Lower leg skin (tissue), 4 donors: ENCODE measurements around the gene NAV2. TPM values are rescaled to one million over a fixed set of nuclear protein-coding genes. Genes with fewer than 3 reads are reported as not detected.

Experiments used
- DNase-seq, 2 donors: peaks; one replicate each; pipeline ENCODE4 v3.0.0-alpha.2; 2019; ENCODE audit warnings: low spot score in 2 of 2
- H3K4me3 ChIP-seq: fragments of 200-600 bp; sonication (generic); 2 replicates; pipeline ENCODE4 v1.5.1; 2017; ENCODE audit warnings: mild to moderate bottlenecking, low read depth; ENCODE audit not compliant: poor library complexity, severe bottlenecking
- POLR2A ChIP-seq, 2 donors: fragments of 450-650 bp; IDR thresholded peaks; one replicate each; pipeline ENCODE4 v1.6.1; 2016 to 2017; ENCODE audit warnings: antibody characterized with exemption in 2 of 2, mild to moderate bottlenecking in 1 of 2, moderate library complexity in 1 of 2
- WGBS, 2 donors: methylation state at CpG; one replicate each; pipeline ENCODE4 v1.1.5; 2018; 5-methylcytosine and 5-hydroxymethylcytosine counted together
- intact Hi-C: fragments of 100-400 bp; cut with DNase I; formaldehyde crosslinking; loops from one replicate; pipeline ENCODE4 v1.15.0; 2023; ENCODE audit warnings: low total_unique reads
- total RNA-seq, 4 donors: library from RNA; depleted of rRNA; stranded (reverse); fragments of >200 nt; gene quantifications; one replicate each; pipeline ENCODE4 v1.1.0, GENCODE V29; 2016
- TF ChIP-seq, protein P1 (sequence below), 3 donors: fragments of 450-650 bp; IDR thresholded peaks; one replicate each; pipeline ENCODE4 v1.5.1; 2016; ENCODE audit warnings: antibody characterized with exemption in 3 of 3, mild to moderate bottlenecking in 3 of 3, moderate library complexity in 2 of 3

The NAV2 gene
- total RNA-seq, 4 donors from 2014 or later: 5.8 to 30.7 (median 21.0) TPM

DNA sequence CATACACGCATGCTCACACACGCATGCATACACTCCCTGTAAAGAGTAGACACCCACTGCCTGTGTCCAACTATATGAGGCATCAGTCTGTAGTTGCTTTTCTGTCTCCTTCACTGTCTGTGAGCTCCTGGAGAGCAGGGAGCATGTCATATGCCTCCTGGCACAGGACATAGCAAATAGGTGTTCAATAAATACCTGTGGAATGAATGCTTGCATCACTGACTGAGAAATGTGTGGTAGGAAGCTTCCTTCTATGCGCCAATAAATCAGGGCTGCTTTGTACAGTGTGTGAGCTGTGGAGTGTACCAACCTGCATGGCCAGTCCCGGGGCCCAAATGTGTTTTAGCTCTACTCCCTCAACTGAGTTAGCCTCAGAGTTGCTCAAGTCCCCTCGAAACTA lies 37.2 kb upstream of the NAV2 start:
- no peak for TF ChIP-seq POLR2A (IDR thresholded peaks at IDR 0.05)
- TF ChIP-seq, protein P1, sequence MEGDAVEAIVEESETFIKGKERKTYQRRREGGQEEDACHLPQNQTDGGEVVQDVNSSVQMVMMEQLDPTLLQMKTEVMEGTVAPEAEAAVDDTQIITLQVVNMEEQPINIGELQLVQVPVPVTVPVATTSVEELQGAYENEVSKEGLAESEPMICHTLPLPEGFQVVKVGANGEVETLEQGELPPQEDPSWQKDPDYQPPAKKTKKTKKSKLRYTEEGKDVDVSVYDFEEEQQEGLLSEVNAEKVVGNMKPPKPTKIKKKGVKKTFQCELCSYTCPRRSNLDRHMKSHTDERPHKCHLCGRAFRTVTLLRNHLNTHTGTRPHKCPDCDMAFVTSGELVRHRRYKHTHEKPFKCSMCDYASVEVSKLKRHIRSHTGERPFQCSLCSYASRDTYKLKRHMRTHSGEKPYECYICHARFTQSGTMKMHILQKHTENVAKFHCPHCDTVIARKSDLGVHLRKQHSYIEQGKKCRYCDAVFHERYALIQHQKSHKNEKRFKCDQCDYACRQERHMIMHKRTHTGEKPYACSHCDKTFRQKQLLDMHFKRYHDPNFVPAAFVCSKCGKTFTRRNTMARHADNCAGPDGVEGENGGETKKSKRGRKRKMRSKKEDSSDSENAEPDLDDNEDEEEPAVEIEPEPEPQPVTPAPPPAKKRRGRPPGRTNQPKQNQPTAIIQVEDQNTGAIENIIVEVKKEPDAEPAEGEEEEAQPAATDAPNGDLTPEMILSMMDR (IDR thresholded peaks at IDR 0.05): no peak

GRCh38 chr11:19676475-19677380 lies 35.9 kb upstream of the NAV2 start:
- no peak for DNase-seq

More for the DNA sequence above, 37.2 kb upstream of the NAV2 start:
- WGBS, 2 donors: 82 to 85% methylated on average over 5 of the region's 5 CpGs
- DNase-seq: no peak
- intact Hi-C loops: no loop called here
- no peak overlapping the region for H3K4me3 ChIP-seq

DNA sequence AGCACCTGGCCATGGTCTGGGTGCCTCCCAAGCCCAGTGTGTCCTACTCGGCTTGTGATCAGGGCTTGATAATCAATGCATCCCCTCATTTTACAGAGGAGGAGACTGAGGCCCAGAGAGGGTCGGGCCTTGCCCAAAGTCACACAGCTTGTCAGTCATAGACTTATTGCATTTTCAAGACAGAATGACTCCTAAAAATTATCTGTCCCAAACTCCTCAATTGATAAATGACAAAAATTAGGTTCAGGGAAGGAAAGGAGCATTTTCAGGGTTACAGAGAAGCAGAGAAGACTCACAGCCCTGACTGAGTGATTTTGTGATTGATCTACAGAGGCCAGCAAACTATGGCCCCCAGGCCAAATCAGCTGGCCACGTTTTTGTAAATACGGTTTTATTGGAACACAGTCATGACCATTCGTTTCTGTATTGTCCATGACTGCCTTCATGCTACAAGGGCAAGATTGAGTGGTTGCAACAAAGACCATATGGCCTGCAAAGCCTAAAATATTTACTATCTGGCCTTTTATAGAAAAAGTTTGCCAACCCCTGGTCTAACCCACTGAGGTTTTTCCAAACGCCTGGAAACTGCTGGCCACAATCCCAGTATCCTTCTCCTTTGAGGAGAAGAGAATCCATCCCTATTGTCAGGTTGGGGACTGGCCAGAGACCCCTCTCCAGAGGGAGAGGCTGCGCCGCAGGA lies 35.1 kb upstream of the NAV2 start:
- DNase-seq: no peak
- H3K4me3 ChIP-seq: no peak overlapping the region
- intact Hi-C loops: no loop called here
- 53 to 59% methylated on average over 8 of the region's 8 CpGs for WGBS, 2 donors
- no peak for TF ChIP-seq POLR2A (IDR thresholded peaks at IDR 0.05)
- TF ChIP-seq, protein P1 (IDR thresholded peaks at IDR 0.05): no peak

More at GRCh38 chr11:19676475-19677380, 35.9 kb upstream of the NAV2 start:
- no peak overlapping the region for H3K4me3 ChIP-seq
- intact Hi-C loops: no loop called here
- WGBS, 2 donors: 62 to 83% methylated on average over 15 of the region's 15 CpGs
- TF ChIP-seq, protein P1 (IDR thresholded peaks at IDR 0.05): no peak
- TF ChIP-seq POLR2A (IDR thresholded peaks at IDR 0.05): no peak

DNA sequence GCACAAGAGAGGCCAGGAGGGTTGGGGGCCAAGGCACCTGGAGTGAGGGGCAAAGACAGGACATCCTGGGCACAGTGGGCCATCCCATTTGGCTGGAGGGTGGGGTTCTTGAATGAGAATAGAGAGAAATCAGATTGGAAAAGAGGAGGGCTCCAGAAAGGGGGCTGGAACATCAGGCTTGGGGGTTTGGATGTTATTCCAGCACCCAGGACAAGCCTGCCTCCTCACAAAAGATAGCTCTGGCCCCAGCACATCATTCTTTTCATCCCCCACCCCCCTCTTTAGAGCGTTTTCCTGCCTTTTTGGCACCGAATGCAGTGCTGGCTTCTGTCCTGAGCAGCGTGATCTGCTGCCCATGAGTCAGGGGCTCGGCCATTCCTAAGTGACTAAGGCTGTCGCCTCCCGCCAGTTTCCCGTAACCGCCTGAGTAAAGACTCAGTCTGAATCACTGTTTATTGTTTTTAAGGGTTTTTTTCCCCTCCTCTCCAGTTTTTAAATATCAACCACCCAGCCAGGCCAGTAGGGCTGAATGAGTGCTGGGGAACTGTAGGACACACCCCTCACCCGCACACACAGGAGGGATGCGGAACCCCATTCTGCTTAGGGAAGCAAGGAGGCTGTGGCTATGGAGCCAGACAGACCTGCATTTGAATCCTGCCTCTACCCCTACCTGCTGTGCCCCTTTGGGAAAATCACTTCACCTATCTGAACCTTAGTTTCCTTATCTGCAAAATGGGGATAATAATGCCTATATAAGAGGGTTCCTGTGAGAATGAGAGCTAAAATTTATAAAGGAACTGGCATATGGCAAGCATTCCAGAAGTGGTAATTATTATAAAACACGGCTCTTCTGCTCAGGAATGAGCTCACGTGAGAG lies 32.4 kb upstream of the NAV2 start:
- no peak overlapping the region for H3K4me3 ChIP-seq
- DNase-seq: peak; percentile 87 to 97
- WGBS, 2 donors: 24 to 42% methylated on average over 12 of the region's 12 CpGs
- no peak for TF ChIP-seq POLR2A (IDR thresholded peaks at IDR 0.05)
- TF ChIP-seq, protein P1 (IDR thresholded peaks at IDR 0.05): no peak
- intact Hi-C loops: no loop called here

DNA sequence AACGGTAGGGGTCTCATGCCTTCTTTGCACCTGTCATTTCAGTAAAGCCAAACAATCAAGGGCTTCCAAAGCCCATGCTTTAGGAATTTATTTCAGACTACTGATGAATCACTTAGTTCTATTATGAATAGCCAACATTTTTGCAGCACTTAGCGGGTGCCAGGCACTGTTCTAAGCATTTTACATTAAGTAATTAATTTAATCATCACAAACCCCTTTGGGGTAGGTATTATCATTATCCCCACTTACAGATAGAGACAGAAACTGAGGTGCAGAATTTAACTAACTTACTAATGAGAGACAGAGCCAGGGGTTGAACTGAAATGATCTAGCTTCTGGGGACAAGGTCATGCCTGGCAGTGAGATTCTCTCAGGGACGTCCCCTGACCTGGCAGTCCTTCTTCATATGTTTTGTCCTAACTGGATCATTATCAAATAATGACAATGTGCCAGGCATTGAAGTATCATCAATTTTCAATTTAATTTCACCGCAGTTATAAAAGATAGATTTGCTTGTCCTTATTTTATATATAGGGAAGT lies 31.7 kb upstream of the NAV2 start:
- WGBS, 2 donors: 49 to 65% methylated on average over 4 of the region's 4 CpGs
- DNase-seq: no peak
- H3K4me3 ChIP-seq: no peak overlapping the region
- TF ChIP-seq, protein P1 (IDR thresholded peaks at IDR 0.05): no peak
- TF ChIP-seq POLR2A (IDR thresholded peaks at IDR 0.05): no peak
- intact Hi-C loops: no loop called here
